ENCODE data around the gene PPP2R5E.

PPP2R5E gene

DNA sequence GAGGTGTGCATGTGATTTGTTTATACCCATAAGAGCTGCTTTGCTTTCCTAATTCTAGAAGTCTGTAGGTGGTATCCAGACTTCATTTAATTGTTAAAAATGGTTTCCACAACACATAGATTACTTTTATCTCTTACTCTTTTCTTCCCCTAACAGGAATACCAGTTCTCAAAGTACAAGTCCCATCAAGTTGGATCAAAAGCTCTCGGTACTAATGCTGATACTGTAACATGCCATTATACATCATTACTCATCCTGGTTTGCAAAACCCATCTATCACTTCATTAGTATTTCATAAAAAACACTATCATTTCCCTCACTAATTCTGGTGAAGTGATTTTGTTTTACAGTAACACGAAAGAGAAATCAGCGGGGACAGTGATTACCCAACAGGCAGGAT, 94.3 kb downstream of the PPP2R5E start:
- no peak for DNase-seq (ENCODE audit: insufficient read length, low spot score)
- TF ChIP-seq, protein P1, sequence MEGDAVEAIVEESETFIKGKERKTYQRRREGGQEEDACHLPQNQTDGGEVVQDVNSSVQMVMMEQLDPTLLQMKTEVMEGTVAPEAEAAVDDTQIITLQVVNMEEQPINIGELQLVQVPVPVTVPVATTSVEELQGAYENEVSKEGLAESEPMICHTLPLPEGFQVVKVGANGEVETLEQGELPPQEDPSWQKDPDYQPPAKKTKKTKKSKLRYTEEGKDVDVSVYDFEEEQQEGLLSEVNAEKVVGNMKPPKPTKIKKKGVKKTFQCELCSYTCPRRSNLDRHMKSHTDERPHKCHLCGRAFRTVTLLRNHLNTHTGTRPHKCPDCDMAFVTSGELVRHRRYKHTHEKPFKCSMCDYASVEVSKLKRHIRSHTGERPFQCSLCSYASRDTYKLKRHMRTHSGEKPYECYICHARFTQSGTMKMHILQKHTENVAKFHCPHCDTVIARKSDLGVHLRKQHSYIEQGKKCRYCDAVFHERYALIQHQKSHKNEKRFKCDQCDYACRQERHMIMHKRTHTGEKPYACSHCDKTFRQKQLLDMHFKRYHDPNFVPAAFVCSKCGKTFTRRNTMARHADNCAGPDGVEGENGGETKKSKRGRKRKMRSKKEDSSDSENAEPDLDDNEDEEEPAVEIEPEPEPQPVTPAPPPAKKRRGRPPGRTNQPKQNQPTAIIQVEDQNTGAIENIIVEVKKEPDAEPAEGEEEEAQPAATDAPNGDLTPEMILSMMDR (IDR thresholded peaks at IDR 0.05; ENCODE audit: insufficient read depth, missing control alignments): no peak
- FAIRE-seq: no peak

DNA sequence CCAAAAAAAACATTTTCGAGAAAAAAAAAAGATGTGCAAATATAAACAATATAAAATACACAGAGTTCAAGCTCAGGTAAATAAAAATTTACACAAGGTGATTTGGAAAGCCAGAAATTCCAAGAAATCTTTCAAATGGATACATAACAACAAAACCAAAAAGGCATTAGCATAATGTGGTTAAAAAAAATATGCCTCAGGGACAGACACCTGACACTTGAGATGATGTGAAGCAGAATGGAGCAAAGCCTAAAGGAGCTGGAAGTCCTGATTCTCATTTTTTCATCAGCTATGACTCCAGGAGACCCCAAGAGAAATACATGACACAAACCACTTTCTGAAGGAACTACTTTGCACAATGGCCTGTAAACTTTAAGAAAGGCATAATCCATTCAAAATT, 98.6 kb downstream of the PPP2R5E start:
- FAIRE-seq (no peak), DNase-seq (ENCODE audit: insufficient read length, low spot score) (no peak)
- TF ChIP-seq, protein P1 (IDR thresholded peaks at IDR 0.05; ENCODE audit: insufficient read depth, missing control alignments): no peak

DNA sequence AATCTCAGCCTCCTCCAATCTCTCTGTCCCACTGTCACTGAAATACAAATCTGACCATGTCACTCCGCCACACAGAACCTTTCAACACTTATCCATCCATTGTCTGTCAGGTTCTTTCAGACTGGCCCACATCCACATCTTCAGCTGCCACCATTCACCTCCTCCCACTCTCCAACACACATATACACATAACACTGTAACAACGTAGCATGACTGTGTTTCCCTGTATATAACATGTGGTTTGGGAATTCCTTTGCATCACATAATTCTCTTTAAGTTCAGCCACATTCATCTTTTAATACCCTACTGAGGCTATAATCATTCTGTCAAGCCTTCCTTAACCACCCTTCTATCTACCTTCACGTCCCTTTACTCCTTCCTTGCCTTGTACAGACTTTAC, 99.2 kb downstream of the PPP2R5E start:
- FAIRE-seq: no peak
- no peak for DNase-seq (ENCODE audit: insufficient read length, low spot score)
- TF ChIP-seq, protein P1 (IDR thresholded peaks at IDR 0.05; ENCODE audit: insufficient read depth, missing control alignments): no peak

DNA sequence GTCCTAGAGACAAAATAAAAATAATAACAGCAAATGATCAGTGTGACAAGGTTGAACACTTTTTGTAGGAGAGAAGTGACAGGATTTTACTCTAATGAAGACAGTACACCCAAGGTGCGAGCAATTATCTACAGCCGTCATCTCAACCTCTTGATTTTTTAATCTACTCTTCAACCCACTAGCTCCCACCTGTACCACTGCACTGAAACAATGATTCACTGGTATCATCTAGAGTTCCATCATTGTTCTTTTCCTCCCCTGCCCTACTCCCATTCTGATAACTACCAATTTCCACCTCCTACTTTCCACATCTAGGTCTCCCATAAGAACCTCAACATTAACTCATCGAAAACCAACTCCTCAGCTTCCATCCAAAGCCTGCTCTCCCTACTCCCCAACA, 99.8 kb downstream of the PPP2R5E start:
- DNase-seq (ENCODE audit: insufficient read length, low spot score) (no peak), FAIRE-seq (no peak)
- TF ChIP-seq, protein P1 (IDR thresholded peaks at IDR 0.05; ENCODE audit: insufficient read depth, missing control alignments): no peak

DNA sequence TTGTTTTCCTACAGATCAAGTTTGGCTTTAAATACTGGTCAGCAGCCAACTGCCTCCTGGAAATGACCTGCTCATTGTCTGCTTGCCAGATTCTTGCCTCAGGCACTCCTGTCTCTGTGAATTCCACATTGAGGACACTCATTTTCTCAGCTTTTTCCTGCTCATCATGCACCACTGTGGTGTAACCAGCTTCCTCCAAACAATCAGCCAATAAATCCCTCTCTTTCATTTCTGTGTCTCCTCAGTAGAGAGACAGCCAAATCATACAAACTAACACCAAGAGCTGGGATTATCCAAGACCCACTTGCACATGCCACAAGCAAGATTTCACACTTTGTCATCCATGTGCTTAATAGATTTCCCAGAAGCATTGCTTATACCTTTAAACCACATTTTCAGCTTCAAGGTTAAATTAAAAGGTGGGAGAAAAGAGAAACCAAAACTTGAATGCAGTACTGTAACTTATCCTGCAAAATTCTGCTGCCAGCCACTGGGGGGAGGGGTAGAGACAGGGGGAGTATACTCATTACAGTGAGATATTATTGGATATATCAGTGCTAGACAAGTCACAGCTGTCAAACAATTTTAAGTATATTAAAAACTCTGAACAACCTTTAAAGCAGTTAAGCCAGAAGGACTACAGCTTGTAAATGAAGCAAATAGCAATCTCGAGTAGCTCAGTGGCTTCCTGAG, 105.0 kb downstream of the PPP2R5E start:
- TF ChIP-seq, protein P1 (IDR thresholded peaks at IDR 0.05; ENCODE audit: insufficient read depth, missing control alignments): peak; percentile 17
- FAIRE-seq (peak; percentile 76), DNase-seq (ENCODE audit: insufficient read length, low spot score) (no peak)

DNA sequence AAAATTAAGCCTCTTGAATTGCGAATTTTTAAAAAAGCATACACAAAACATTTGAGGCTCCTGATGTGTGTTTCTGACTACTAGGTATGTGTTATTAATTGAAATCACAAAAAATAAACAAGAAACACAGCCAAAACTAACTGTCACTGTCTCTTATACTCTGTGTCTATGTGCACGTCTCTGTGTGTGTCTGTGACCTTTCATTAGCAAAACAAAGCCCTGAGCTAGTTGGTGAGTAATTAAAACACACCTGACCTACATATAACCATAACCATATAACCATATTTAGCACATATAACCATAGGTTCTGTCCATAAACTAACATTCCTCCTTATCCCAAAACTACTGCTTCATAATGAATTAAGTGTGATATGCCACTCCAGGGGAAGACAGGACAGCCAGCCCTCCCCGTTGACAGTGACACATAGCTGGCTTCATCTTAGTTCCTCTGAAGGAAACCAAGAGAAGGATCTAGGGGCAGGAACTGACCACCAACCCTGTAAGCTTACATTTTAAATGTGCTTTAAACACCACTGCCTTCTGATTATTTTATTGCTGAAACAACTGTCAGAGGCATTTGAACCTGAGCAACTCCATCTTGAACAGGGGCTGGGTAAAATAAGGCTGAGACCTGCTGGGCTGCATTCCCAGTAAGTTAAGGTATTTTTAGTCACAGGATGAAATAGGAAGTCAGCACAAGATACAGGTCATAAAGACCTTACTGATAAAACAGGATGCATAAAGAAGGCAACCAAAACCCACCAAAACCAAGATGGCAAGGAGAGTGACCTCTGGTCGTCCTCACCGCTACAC, 106.7 kb downstream of the PPP2R5E start:
- no peak for DNase-seq (ENCODE audit: insufficient read length, low spot score)
- TF ChIP-seq, protein P1 (IDR thresholded peaks at IDR 0.05; ENCODE audit: insufficient read depth, missing control alignments): no peak
- FAIRE-seq: no peak

DNA sequence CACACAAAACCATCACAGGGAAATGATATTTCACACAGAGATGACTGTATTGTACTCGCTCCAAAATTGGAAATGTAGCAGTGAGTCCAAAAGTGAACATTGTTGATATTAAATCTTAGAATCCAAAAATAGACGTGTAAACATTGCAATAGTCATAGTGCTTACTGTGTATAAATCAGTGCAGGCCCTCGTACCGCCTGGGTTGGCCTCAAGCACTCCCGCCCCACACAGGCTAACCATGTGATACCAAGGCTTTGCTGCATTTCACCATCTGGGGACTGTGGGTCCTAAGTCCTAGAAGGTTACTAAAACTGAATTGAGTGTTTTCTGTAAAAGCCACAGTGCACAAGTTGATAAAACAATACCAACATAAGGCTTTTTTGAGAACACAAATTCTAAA, 107.3 kb downstream of the PPP2R5E start:
- TF ChIP-seq, protein P1 (IDR thresholded peaks at IDR 0.05; ENCODE audit: insufficient read depth, missing control alignments): no peak
- no peak for DNase-seq (ENCODE audit: insufficient read length, low spot score)
- no peak for FAIRE-seq

Measured in D721Med (cell line).